Endothelial cell (in vitro differentiated cells): ENCODE results near the gene ABCC12. TPM values are rescaled to one million over a fixed set of nuclear protein-coding genes. Genes with fewer than 3 reads are reported as not detected.

Source experiments
- DNase-seq: peaks from one replicate; pipeline ENCODE4 v3.0.0; 2021; ENCODE audit warnings: low spot score
- H3K27ac Mint-ChIP-seq: one replicate; pipeline ENCODE4 v1.8.0; 2021; ENCODE audit warnings: mixed read lengths, inconsistent platforms; ENCODE audit not compliant: unreplicated experiment
- H3K27me3 Mint-ChIP-seq: one replicate; pipeline ENCODE4 v1.8.0; 2021; ENCODE audit warnings: mild to moderate bottlenecking, moderate library complexity, mixed read lengths, inconsistent platforms; ENCODE audit not compliant: unreplicated experiment
- H3K36me3 Mint-ChIP-seq: one replicate; pipeline ENCODE4 v1.8.0; 2021; ENCODE audit warnings: mild to moderate bottlenecking, low read depth, mixed read lengths, inconsistent platforms; ENCODE audit not compliant: unreplicated experiment
- H3K4me1 Mint-ChIP-seq: one replicate; pipeline ENCODE4 v1.8.0; 2021; ENCODE audit warnings: mild to moderate bottlenecking, mixed read lengths, inconsistent platforms; ENCODE audit not compliant: unreplicated experiment
- H3K4me3 Mint-ChIP-seq: one replicate; pipeline ENCODE4 v1.8.0; 2021; ENCODE audit warnings: mild to moderate bottlenecking, mixed read lengths, inconsistent platforms; ENCODE audit not compliant: unreplicated experiment
- H3K9me3 Mint-ChIP-seq: one replicate; pipeline ENCODE4 v1.8.0; 2021; ENCODE audit warnings: mixed read lengths, inconsistent platforms; ENCODE audit not compliant: unreplicated experiment
- total RNA-seq: library from RNA; stranded (reverse); fragmentation: NEBNext Ultra II Directional; extraction: Animal tissue kit (Norgen Biotek cat#: 25700); gene quantifications from one replicate; pipeline ENCODE4 v1.2.1, GENCODE V29; 2021; ENCODE audit not compliant: unreplicated experiment
- TF ChIP-seq, protein P1 (sequence below): fragments of 200-600 bp; sonication (generic); IDR thresholded peaks from one replicate; pipeline ENCODE4 v1.5.0; 2021; ENCODE audit warnings: antibody characterized with exemption; ENCODE audit not compliant: unreplicated experiment

ABCC12 gene
- total RNA-seq, 1 donor from 2014 or later = 0.31 TPM

DNA sequence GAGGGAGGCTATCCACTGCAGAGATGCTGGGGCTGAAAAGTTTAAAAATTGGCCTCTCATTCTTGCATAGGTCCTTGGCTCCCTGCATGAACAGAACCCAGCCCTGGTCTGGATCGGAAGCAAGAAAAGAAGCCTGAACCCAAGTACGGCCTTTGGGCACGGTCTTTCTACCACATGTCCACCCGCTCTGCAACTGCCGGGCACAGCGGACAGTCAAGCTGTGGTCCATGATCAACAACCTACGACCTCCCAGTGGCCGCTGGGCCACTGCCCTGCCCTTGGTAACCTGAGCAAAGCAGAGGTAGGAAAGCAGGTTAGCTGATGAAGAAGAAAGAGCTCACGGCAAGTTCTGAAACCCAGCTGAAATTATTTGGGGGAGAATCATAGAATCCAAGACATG lies 3.6 kb downstream of the ABCC12 start:
- Mint-ChIP-seq H3K4me1 (no peaks in the 10 kb centered on the region), H3K36me3 (no peaks in the 10 kb centered on the region), H3K4me3 (no peak overlapping the region), H3K27me3 (no peaks in the 10 kb centered on the region), H3K27ac (no peak overlapping the region), H3K9me3 (no peaks in the 10 kb centered on the region)
- no peak for DNase-seq
- TF ChIP-seq, protein P1, sequence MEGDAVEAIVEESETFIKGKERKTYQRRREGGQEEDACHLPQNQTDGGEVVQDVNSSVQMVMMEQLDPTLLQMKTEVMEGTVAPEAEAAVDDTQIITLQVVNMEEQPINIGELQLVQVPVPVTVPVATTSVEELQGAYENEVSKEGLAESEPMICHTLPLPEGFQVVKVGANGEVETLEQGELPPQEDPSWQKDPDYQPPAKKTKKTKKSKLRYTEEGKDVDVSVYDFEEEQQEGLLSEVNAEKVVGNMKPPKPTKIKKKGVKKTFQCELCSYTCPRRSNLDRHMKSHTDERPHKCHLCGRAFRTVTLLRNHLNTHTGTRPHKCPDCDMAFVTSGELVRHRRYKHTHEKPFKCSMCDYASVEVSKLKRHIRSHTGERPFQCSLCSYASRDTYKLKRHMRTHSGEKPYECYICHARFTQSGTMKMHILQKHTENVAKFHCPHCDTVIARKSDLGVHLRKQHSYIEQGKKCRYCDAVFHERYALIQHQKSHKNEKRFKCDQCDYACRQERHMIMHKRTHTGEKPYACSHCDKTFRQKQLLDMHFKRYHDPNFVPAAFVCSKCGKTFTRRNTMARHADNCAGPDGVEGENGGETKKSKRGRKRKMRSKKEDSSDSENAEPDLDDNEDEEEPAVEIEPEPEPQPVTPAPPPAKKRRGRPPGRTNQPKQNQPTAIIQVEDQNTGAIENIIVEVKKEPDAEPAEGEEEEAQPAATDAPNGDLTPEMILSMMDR = no peak

DNA sequence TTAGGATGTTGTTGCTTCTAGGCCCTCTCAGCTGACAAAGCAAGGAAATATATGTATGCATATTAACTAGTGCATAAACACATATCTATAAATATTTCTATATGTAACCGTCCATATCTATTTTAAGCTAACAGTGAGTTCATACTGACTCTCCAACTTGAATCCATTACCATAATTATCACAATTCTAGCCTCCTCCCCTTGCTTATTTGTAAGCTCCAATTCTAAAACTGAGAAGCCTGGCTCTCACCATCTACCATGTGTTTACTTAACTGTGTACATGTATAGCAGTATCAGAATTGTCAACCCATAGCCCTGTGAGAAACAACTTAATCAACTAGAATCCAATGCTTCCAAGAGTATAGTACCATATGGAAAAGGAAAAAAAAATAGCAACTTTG lies 5.1 kb downstream of the ABCC12 start:
- Mint-ChIP-seq H3K9me3 (no peaks in the 10 kb centered on the region), H3K4me3 (no peak overlapping the region), H3K36me3 (no peaks in the 10 kb centered on the region), H3K27ac (no peak overlapping the region), H3K4me1 (no peaks in the 10 kb centered on the region), H3K27me3 (peaks cover 2% of the 10 kb centered on the region)
- no peak for DNase-seq
- TF ChIP-seq, protein P1 = no peak

DNA sequence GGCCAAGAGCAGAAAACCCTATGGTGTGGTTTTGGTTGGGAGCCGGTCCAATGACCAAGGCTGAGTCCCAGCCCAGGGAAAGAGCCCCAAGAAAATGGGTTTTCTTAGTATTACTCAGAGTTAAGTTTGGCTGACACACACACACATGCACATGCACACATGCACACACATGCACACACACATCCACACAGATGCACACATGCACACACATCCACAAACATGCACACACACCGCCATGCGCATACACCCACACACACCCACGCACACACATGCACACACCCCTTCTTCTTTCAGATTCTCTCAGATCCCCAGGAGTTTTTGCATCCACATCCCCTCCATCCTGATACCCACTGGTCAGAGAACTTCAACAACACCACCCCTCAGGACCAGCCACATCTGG lies 9.1 kb downstream of the ABCC12 start:
- TF ChIP-seq, protein P1 = no peak
- H3K9me3 Mint-ChIP-seq = no peaks in the 10 kb centered on the region
- no peak overlapping the region for H3K4me3 Mint-ChIP-seq
- H3K4me1 Mint-ChIP-seq = no peaks in the 10 kb centered on the region
- peaks cover 3% of the 10 kb centered on the region for H3K27me3 Mint-ChIP-seq
- no peaks in the 10 kb centered on the region for H3K36me3 Mint-ChIP-seq
- no peak for DNase-seq
- no peak overlapping the region for H3K27ac Mint-ChIP-seq

DNA sequence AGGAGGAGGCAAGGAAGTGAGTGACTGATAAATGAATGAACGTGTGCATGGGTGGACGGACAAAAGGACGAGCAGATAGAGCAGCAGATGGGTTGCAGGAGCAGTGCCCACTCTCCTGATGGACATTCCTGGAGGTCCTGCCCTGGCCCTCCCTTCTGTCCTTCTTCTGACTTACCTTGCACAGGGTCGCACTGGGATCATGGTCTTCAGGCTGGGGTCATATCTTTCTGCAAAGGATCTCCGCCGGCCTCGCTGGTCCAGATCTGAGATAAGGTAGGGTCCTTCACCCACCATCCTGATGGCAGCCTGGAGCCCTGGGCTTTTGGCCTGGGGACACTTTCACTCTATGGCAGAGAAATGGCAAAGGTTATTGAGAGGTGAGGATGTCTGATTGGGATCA lies 9.7 kb downstream of the ABCC12 start:
- Mint-ChIP-seq H3K9me3 (no peaks in the 10 kb centered on the region), H3K4me1 (no peaks in the 10 kb centered on the region), H3K36me3 (no peaks in the 10 kb centered on the region), H3K4me3 (no peak overlapping the region), H3K27me3 (peaks cover 3% of the 10 kb centered on the region), H3K27ac (no peak overlapping the region)
- no peak for DNase-seq
- TF ChIP-seq, protein P1 = no peak

DNA sequence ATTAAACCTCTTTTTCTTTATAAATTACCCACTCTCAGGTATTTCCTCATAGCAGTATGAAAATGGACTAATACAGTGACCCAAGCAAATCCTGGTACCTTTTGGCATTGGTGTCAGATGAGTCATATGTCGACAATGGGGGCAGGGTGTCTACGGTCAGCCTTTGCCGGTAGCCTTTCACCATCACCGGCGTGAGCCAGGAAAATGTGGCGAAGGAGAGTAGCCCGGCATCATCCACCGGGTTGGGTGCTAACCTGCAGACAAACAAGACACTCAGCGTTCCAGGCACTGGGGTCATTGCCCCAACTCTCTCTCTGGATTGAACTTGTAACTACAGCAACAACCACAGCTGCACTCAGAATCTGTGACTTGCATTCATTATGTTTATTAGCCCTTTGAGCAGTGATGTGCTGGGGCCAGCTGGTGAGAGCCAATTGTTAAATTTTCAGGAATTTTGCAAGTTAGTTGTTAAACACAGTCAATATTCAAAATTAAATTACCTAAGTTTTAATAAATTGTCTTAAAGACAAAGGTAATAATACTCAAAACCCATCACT lies 11.9 kb downstream of the ABCC12 start:
- no peaks in the 10 kb centered on the region for H3K9me3 Mint-ChIP-seq
- no peaks in the 10 kb centered on the region for H3K36me3 Mint-ChIP-seq
- H3K4me1 Mint-ChIP-seq = no peaks in the 10 kb centered on the region
- H3K27me3 Mint-ChIP-seq = peaks cover 3% of the 10 kb centered on the region
- TF ChIP-seq, protein P1 = no peak
- no peak overlapping the region for H3K4me3 Mint-ChIP-seq
- no peak for DNase-seq
- no peak overlapping the region for H3K27ac Mint-ChIP-seq
